GM19099 (cell line): ENCODE results near the gene GPC5.

Experiments
- POLR2A ChIP-seq: IDR thresholded peaks from 3 replicates; pipeline ENCODE4 v1.6.1; 2011; ENCODE audit warnings: low read depth; ENCODE audit not compliant: insufficient read length; ENCODE audit errors: extremely low read depth

The GPC5 gene

DNA sequence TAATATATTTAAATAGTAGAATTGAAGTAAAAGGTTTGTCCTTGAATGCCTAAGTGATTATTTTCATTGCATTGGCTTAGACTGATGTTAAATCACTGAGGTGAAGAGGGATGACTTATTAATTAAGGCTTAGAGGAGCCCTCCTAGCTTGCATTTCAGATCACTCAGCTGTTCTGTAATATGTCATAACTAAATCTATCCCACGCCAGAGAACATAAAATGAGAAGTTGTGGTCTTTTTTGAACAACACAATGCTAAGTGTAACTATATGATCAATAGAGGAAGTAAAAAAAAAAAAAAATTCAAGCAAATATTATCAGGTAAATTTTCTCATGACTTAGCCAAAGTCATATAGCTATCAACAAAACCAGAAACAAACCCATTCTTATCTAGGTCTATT, 752.2 kb downstream of the GPC5 start:
- no peak for TF ChIP-seq POLR2A

DNA sequence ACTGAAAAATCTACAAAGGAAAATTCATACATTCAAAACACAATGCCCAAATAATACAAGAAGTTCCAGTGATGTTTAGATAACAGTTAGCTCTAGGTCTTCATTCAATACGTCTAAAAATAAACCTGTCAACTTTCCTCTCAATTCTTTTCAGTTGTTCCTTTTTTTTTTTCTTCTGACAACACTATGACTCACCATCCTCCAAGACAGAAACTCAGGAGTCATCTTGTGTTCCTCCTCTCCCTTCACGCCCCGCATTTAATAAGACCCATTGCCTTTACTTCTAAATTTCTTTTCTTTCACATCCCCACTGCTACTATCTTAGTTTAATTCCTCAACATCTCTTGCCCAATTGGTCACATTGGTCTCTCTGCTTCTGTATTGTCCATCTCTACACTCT, 759.9 kb downstream of the GPC5 start:
- TF ChIP-seq POLR2A = no peak

DNA sequence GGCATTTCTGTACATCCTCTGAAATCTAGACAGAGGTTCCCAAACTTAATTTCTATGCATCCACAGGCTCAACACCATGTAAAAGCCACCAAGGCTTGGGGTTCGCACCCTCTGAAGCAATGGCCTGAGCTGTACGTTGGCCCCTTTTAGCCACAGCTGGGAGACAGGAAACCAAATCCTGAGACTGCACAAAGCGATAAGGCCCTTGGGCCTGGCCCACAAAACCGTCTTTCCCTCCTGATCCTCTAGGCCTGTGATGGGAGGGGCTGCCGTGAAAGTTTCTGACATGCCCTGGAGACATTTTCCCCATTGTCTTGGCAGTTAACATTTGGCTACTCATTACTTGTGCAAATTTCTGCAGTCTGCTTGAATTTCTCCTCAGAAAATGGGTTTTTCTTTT, 766.4 kb downstream of the GPC5 start:
- TF ChIP-seq POLR2A = no peak

- no peak for TF ChIP-seq POLR2A
Observed at GRCh38 chr13:92172191-92172590, 773.8 kb downstream of the GPC5 start.

DNA sequence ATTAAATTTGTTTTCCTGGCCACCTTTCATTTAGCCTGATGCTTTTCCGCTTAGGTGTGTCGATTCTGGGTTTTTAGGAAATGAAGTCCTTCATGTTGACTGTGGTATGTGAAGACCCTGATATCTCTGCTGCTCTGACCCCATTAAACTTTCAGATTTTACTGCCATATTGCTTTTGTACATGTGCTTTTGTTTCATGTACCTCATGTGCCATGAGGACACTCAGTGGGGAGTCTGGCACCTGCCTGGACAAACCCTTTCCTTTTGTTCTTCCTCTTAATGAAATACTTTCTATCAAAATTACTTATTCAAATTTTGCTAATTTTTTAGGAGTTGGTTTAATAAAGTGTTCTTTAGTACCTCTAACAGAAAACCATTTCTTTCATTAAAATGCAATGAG, 774.8 kb downstream of the GPC5 start:
- TF ChIP-seq POLR2A = no peak

GRCh38 chr13:92175330-92175729, 776.9 kb downstream of the GPC5 start:
- TF ChIP-seq POLR2A = no peak

DNA sequence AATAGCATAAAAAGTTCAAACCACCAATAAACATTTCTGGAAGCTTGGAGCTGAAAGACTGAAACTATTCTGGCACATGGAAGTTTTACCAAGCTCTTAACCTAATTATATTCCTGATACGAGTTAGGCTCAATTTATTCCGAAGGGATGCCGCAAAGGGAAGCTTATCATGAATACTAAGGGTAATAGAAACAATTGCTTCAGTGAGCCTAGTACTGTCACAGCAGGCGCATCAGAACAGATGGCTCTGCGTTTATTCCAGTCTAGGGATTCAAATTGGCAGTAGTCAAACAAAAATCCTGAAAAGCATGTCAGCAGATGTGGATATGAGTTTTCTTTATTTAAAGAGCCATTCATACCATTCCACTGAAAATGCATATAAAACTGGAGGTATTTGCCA, 779.5 kb downstream of the GPC5 start:
- TF ChIP-seq POLR2A = no peak

- no peak for TF ChIP-seq POLR2A
Observed at GRCh38 chr13:92179223-92179622, 780.8 kb downstream of the GPC5 start.

DNA sequence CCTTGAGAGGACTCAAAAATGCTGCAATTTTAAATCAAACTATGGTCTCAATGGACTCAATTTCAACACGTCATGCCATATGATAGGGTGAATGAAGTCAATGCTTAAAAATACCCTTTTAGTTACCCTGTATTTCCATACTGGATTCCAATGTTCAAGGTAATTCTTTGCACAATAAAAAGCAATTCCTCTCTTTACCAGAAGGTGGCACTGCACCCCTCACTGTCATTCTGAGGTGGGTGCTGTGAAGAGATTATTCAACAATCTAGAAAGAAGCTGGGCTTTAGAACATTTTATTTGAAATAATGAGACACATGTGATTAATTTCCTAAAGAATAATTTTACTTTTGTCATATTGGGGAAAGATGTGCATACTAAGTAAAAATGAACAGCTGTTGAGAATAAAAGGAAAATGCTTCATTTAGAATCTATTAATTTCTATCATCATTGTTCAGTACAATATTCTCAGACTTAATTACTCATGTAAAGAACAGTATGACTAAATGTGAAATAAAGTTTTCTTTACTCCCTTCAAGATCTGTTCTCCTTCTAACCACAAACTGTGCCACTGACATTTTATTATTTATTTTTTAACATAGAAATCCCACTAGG, 789.1 kb downstream of the GPC5 start:
- TF ChIP-seq POLR2A = no peak

DNA sequence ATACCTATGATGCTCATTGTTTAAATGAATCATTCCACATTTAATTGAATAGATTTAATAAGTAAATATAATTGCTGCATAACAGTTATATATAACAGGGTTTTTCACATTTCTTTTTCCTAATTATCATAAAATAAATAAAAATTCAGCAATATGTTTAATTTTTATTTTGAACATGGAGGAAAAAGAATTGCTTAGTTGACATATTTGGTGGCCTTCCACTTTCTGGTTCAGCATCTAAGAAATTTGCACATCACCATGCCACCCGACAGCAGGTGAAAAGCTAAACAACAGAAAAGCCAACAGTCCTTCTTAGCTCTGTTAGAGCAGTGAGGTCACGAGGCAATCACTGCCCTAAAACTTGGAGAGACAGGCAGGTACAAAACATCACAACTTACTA, 790.2 kb downstream of the GPC5 start:
- no peak for TF ChIP-seq POLR2A

DNA sequence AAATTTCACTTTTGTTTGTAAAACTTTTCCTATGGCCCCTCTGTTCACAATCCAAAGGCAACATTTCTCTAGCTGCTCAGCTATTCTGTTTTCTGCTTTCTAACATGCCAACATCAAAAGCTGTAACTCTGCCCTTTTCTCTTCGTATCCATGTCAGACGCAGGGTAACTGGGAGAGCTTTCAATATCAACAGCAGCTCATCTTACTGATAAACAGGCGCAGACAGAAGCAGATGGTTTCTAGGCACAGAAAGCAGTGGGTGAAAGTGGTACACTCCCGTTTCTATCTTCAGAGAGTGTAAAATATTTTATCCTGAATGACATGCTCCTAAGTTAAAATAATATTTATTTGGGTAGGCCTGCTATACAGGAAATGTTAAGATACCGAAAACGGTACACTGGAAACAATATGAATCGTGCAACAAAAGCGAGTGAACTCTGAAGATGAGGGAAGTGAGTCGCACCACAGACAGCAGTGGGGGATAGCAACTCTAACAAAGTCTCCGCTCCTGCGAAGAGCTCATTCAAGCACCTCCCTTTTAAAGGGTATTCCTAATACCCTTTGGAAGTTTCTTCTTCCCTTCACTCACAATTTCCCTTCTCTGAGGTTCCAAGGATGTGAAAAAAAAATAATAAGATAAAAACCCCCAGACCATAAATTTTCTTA, 798.3 kb downstream of the GPC5 start:
- TF ChIP-seq POLR2A = no peak

- TF ChIP-seq POLR2A = no peak
Observed at GRCh38 chr13:92197669-92198068, 799.2 kb downstream of the GPC5 start.

- no peak for TF ChIP-seq POLR2A
Observed at GRCh38 chr13:92218615-92219014, 820.2 kb downstream of the GPC5 start.

- no peak for TF ChIP-seq POLR2A
Observed at GRCh38 chr13:92221916-92222315, 823.5 kb downstream of the GPC5 start.

DNA sequence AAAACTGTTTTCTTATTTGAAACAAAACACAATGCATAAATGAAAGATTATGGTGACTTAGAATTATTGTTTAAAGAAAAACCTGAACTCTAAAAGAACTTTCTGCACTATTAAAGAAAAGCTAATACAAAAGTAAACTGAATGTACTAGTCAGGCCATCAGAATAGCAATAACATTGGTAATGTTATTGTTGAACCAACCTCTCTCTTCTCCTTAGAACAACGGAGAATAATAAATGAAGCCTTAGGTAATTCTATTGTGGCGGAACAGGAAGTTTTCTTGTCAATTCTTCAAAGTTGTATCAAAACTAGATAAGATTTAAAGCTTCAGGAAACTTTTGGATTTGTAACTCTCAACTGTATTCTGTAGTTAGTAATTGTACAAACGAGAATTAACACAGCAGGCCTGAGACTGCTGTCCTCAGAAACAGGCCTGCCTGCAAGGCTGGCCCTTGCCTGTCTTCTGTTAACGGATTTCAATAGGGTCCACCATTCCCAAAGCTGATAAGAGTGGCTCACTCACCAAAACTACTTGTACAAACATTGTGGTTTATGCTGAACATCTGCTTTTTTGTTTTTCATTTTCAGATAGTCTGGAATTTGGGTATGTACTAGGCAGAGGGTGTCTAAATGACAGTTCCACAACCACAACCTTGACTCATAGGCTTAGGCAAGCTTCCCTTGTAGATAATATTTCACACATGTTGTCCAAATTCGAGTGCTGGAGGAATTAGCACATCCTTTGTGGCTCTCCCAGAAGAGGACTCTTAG, 825.8 kb downstream of the GPC5 start:
- no peak for TF ChIP-seq POLR2A

- no peak for TF ChIP-seq POLR2A
Observed at GRCh38 chr13:92224825-92225224, 826.4 kb downstream of the GPC5 start.
